ENCODE results near the gene GRB7.
A peak's percentile ranks its signal among the peaks of the same experiment; 100 is the strongest.
"Not testable (repeated sequence)": the region's sequence is repeated elsewhere in the genome, so short reads cannot be mapped to it uniquely, and the experiment has no call there.

The GRB7 gene

DNA sequence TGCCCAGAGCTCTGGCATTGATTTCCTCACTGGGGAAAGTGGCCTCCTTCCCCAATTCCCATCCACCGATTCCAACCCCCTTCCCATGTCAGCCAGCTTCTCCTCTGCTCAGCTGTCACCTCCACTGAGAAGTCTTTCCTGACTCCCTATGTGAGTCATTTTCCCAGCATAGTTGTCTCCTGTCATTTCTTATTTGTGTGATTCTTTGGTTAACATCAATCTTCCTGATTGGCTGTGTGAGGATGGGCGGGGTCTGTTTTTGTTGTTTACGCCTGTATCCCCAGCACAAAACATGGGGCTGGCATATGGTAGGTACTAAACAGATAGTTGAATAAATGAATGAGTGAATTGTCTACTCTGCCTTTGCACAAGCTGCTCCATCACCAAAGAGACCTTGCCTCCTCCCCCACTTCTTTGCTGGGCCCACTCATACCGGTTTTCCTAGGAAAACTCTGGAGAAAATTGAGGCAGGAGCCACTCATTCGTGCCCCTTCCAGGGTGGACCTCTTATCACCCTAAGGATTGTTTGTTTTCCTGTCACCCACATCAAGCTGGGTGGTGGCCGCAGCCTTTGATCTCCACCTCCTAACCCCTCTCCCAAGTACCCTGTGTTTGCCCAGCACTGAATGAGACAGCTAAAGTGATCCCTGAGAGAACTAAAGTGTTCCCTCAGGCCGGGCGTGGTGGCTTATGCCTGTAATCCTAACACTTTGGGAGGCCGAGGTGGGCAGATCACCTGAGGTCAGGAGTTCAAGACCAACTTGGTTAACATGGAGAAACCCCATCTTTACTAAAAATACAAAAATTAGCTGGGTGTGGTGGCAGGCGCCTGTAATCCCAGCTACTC is 1.2 kb upstream of the GRB7 start:
- DNase-seq = no peak

- DNase-seq = no peak
These were observed 455 bp upstream of the GRB7 start for GRCh38 chr17:39737206-39737759.

- DNase-seq = peak; percentile 3
These were observed 797 bp downstream of the GRB7 start for GRCh38 chr17:39738568-39738901.

DNA sequence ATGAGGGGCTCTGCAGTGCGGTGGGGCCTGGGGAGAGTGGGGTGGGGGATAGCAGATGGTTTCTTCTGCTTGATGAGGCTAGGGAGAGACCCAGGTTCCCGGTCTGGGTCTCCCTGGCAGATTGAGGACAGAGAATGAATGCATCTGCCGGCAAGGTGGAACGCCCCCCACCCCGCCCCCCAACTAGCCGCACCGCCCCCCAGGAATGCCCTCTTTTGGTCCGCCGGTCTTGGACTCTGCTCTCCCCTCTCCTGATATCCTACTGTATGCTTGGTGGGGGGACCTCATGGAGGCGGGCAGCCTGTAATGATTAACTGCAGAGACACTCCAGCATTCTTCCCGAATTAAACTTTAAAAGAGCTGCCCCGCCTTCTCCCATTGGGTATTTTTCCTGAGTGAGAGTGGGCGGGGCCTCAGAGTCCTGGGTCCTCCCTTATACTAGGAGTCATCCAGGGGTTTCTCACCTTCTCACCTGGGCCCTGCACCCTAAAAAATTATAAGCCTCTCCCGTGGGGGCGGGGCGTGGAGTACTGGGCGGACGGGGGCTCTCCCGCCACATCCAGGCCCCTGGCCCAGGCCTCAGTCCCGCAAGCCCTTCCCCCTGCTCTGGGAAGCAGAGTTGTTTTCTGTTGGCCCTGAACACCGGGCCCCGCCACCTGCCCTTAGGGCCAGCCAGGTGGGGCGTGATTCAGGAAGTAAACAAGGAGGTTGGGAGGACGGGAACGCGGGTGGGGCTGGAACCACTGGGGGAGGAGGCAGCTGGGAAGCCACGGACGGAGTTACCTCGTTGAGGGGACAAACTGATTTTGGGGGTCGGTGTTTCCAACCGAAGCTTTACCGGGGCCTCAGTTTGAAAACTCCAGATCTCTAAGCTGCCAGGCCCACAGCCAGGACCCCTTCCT is 1.5 kb downstream of the GRB7 start:
- no peak for DNase-seq

- no peak for DNase-seq
These were observed 2.2 kb downstream of the GRB7 start for GRCh38 chr17:39739885-39740356.

- DNase-seq = no peak
These were observed 2.8 kb downstream of the GRB7 start for GRCh38 chr17:39740357-39741111.

- no peak for DNase-seq
These were observed 4.6 kb downstream of the GRB7 start for GRCh38 chr17:39742126-39742855.

GRCh38 chr17:39742856-39743436 is 5.2 kb downstream of the GRB7 start:
- DNase-seq = no peak

- no peak for DNase-seq
These were observed 6.5 kb downstream of the GRB7 start for GRCh38 chr17:39744075-39744835.

DNA sequence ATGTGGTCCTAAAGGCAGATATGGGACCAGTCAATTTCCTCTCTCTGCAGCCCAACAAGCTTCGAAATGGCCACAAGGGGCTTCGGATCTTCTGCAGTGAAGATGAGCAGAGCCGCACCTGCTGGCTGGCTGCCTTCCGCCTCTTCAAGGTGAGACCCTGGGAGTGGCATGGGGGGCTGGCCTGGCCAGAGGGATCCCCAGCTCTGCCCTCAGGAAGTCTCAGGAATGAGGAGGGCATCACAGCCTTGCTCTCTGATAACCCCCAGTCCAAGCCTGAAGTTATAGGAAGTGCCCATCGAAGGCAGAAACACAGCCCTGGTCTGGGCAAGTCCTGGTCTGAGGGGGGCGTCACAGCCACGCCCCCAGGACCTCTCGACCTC is 7.1 kb downstream of the GRB7 start:
- no peak for DNase-seq

- no peak for DNase-seq
These were observed 7.8 kb downstream of the GRB7 start for GRCh38 chr17:39745335-39746144.

GRCh38 chr17:39746145-39746461 is 8.4 kb downstream of the GRB7 start:
- no peak for DNase-seq

DNA sequence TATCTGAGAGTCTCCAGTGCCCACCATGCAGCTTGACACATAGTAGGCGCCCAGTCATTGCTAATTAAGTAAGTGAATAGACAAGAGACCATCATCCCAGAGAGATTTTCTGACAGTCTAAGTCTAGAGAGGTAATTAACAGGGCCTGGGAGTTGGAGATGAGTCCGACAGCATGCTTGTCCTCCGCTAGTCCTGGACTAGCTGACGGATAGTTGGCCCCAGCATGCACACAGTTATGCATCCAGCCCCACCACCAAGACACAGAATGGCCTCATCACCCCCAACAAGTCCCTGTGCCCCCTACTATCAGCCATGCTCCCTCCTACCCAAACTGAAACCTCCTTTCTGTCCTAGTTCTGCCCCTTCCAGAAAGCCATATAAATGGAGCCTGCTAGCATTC is 10.0 kb downstream of the GRB7 start:
- DNase-seq = no peak

- not testable (repeated sequence) for DNase-seq
These were observed 10.8 kb downstream of the GRB7 start for GRCh38 chr17:39748444-39749034.

DNA sequence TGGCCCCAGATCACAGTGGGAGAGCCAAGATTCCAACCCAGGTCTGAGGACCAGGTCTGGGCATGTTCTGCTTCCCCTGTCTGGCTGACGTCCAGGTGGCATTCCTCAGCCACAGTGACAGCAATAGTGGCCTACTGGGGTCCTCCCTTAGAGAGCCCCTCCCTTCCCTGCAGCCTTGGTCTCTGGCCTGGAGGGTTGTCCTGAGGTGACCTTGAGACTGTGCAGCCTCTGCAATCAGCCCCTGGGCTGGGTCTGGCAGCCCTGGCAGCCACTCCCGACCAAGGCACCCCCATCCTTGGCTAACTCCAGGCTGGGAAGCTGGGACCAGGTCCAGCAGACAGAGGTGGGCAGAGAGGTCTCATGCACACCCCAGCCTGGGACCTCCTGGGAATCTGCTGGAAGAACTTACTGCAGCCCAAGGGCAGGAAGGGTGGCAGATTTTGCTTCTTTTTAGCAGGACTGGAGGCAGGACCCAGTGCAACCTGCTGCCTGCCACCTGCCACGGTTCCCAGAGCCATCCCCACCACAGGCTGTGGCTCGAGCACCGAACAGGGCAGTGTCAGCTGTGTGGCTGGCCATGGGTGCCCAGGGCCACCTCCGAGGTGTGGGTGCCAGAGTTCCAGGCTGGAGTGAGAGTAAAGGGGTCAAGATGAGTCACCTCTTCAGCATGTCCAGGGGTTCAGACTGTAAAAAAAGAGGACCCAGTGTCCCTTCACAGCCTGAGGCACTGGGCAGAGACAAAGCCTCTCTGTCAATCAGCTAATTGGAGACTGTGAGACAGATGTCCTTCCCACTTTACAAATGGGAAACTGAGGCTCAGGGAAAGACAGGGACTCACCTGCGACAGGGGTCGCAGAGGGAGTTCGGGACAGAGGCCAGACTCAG is 12.6 kb downstream of the GRB7 start:
- DNase-seq = no peak

DNA sequence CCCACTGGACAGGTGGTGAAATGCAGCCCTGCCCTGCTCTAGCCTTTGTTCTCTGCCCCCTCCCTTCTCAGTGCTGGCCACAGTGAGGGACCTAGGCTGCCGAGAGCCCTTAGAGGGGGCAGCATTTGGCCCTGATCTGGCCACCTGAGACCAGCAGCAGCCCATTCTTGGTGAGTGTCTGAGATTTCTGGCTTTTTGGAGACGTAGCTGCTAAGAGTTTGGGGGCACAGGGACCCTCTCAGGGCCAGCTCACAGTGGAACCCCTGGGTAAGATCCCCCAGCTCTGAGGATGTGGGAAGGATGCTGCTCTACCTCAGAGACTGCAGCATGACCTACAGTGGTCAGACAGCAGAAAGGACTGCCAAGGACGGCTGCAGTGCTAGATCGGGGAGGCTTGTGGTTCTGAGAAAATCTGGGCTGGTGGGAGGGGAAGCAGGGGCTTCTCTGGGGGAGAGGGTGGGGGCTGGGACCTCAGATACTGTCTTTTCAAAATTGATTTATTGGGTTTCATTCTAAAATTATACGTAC is 13.3 kb downstream of the GRB7 start:
- DNase-seq = no peak

DNA sequence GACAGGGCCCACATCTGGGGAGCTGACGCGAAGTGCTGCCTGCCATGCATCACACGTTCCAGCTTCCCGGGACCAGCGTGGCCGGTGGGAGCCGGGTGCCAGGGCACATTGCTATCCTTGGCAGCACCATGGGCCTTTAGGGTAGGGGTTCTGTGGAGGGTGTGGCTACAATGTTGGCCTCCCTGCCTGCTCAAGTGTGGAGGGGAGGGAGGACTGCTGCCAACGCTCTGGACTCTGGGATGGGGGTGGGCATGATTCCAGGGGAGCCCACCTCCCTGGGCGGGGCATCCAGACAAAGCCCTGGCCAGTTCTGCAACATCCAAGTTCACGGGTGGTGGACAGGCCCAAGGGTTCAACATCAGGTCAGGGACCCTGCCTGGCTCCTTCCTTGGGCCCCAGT is 13.9 kb downstream of the GRB7 start:
- no peak for DNase-seq

GRCh38 chr17:39752241-39752881 is 14.6 kb downstream of the GRB7 start:
- no peak for DNase-seq
